ENCODE measurements around the gene NFIX. TPM values are rescaled to one million over a fixed set of nuclear protein-coding genes. Genes with fewer than 3 reads are reported as not detected.

NFIX gene
- total and polyA plus RNA-seq, 4 donors = 26.0 to 190 (median 89.6) TPM

- Histone ChIP-seq H3K9ac (ENCODE audit: insufficient read depth in 1 of 2, low read length in 2 of 2) (no peak overlapping the region), H3K27ac (ENCODE audit: low read depth in 1 of 2, low read length in 1 of 2) (no peak overlapping the region), H3K4me1 (ENCODE audit: control insufficient read depth in 5 of 5, insufficient read depth in 5 of 5, low read length in 5 of 5) (peaks cover 0 to 9% (median 4%) of the 10 kb centered on the region in 5 donors), H3K36me3 (ENCODE audit: control insufficient read depth in 4 of 4, insufficient read depth in 4 of 4, low read length in 4 of 4) (no peaks in the 10 kb centered on the region), H3K4me3 (no peak overlapping the region), H3K9me3 (ENCODE audit: control insufficient read depth in 4 of 4, insufficient read depth in 3 of 4, low read length in 3 of 4) (no peaks in the 10 kb centered on the region), H3K27me3 (ENCODE audit: control insufficient read depth in 3 of 3, insufficient read depth in 3 of 3, low read length in 2 of 3) (no peaks in the 10 kb centered on the region)
- no peak for DNase-seq
- TF ChIP-seq CTCF (IDR thresholded peaks at IDR 0.05; ENCODE audit: control extremely low read depth, extremely low read depth) = no peak
- ATAC-seq (ENCODE audit: insufficient read depth, low FRiP score) = no peak
- 77 to 86% methylated on average over 3 of the region's 3 CpGs for WGBS, 2 donors
Measured at GRCh38 chr19:12984143-12984627, 11.1 kb upstream of the NFIX start.

- Histone ChIP-seq H3K9me3 (ENCODE audit: control insufficient read depth in 4 of 4, insufficient read depth in 3 of 4, low read length in 3 of 4) (no peaks in the 10 kb centered on the region), H3K27ac (ENCODE audit: low read depth in 1 of 2, low read length in 1 of 2) (no peak overlapping the region), H3K4me1 (ENCODE audit: control insufficient read depth in 5 of 5, insufficient read depth in 5 of 5, low read length in 5 of 5) (peaks cover 0 to 9% (median 4%) of the 10 kb centered on the region in 5 donors), H3K4me3 (no peak overlapping the region), H3K9ac (ENCODE audit: insufficient read depth in 1 of 2, low read length in 2 of 2) (no peak overlapping the region), H3K27me3 (ENCODE audit: control insufficient read depth in 3 of 3, insufficient read depth in 3 of 3, low read length in 2 of 3) (no peaks in the 10 kb centered on the region), H3K36me3 (ENCODE audit: control insufficient read depth in 4 of 4, insufficient read depth in 4 of 4, low read length in 4 of 4) (no peaks in the 10 kb centered on the region)
- no peak for ATAC-seq (ENCODE audit: insufficient read depth, low FRiP score)
- no peak for DNase-seq
- no peak for TF ChIP-seq CTCF (IDR thresholded peaks at IDR 0.05; ENCODE audit: control extremely low read depth, extremely low read depth)
- WGBS, 2 donors = 39 to 42% methylated on average over 10 of the region's 10 CpGs
Measured at GRCh38 chr19:12984683-12985048, 10.6 kb upstream of the NFIX start.

GRCh38 chr19:12985049-12985776 is 10.1 kb upstream of the NFIX start:
- 63 to 82% methylated on average over 16 of the region's 16 CpGs for WGBS, 2 donors
- no peak overlapping the region for H3K4me3 ChIP-seq
- peak; percentile 37 for ATAC-seq (ENCODE audit: insufficient read depth, low FRiP score)
- no peaks in the 10 kb centered on the region for H3K9me3 ChIP-seq (ENCODE audit: control insufficient read depth in 4 of 4, insufficient read depth in 3 of 4, low read length in 3 of 4)
- DNase-seq = peak in 2 of 3 donors; percentile 43 to 50
- no peak overlapping the region for H3K9ac ChIP-seq (ENCODE audit: insufficient read depth in 1 of 2, low read length in 2 of 2)
- H3K4me1 ChIP-seq (ENCODE audit: control insufficient read depth in 5 of 5, insufficient read depth in 5 of 5, low read length in 5 of 5) = peaks cover 0 to 9% (median 4%) of the 10 kb centered on the region in 5 donors
- H3K27ac ChIP-seq (ENCODE audit: low read depth in 1 of 2, low read length in 1 of 2) = no peak overlapping the region
- H3K36me3 ChIP-seq (ENCODE audit: control insufficient read depth in 4 of 4, insufficient read depth in 4 of 4, low read length in 4 of 4) = no peaks in the 10 kb centered on the region
- no peaks in the 10 kb centered on the region for H3K27me3 ChIP-seq (ENCODE audit: control insufficient read depth in 3 of 3, insufficient read depth in 3 of 3, low read length in 2 of 3)
- no peak for TF ChIP-seq CTCF (IDR thresholded peaks at IDR 0.05; ENCODE audit: control extremely low read depth, extremely low read depth)
